K562 (cell line): ENCODE measurements around the gene ANKRD10. TPM values are rescaled to one million over a fixed set of nuclear protein-coding genes. Genes with fewer than 3 reads are reported as not detected.

Experiments
- C11orf30 ChIP-seq: fragments of 450-650 bp; IDR thresholded peaks from 2 replicates; pipeline ENCODE4 v1.6.1; 2016; ENCODE audit warnings: low read depth, mild to moderate bottlenecking
- CHCHD3 ChIP-seq: fragments of 250-450 bp; sonication (Bioruptor Pico); IDR thresholded peaks from 2 replicates; pipeline ENCODE4 v2.1.2; 2022; ENCODE audit warnings: mild to moderate bottlenecking
- DPF2 ChIP-seq: fragments of 450-650 bp; IDR thresholded peaks from 2 replicates; pipeline ENCODE4 v1.6.1; 2016
- KDM5B ChIP-seq: fragments of 200-600 bp; sonication (generic); IDR thresholded peaks from 2 replicates; pipeline ENCODE4 v1.6.1; 2012; ENCODE audit warnings: low read depth, mild to moderate bottlenecking, moderate library complexity, low read length, control low read depth, inconsistent platforms; ENCODE audit not compliant: insufficient replicate concordance
- MAFF ChIP-seq: IDR thresholded peaks from 2 replicates; pipeline ENCODE4 v1.6.1; 2012; ENCODE audit warnings: low read length, improper control_type of control experiment
- MED1 ChIP-seq: sonication (generic); formaldehyde crosslinking; IDR thresholded peaks from 2 replicates; pipeline ENCODE4 v1.8.1; 2023; ENCODE audit warnings: missing genetic modification reagents, borderline replicate concordance
- PHF20 ChIP-seq: fragments of 450-650 bp; IDR thresholded peaks from 2 replicates; pipeline ENCODE4 v1.6.1; 2018; ENCODE audit not compliant: partially characterized antibody
- SIN3B ChIP-seq: fragments of 450-650 bp; IDR thresholded peaks from 2 replicates; pipeline ENCODE4 v1.6.1; 2017; ENCODE audit warnings: low read depth, mild to moderate bottlenecking, moderate library complexity
- SMARCE1 ChIP-seq: fragments of 450-650 bp; IDR thresholded peaks from 2 replicates; pipeline ENCODE4 v1.7.1; 2016; ENCODE audit warnings: mild to moderate bottlenecking
- SP1 ChIP-seq: sonication (generic); formaldehyde crosslinking; IDR thresholded peaks from 2 replicates; pipeline ENCODE4 v1.8.1; 2022; ENCODE audit warnings: mild to moderate bottlenecking, missing genetic modification reagents
- TCF15 ChIP-seq: fragments of 250-450 bp; sonication (Bioruptor Pico); IDR thresholded peaks from 2 replicates; pipeline ENCODE4 v1.8.0; 2022; ENCODE audit warnings: moderate library complexity, mild to moderate bottlenecking, inconsistent platforms
- TSC22D4 ChIP-seq: fragments of 450-650 bp; IDR thresholded peaks from 2 replicates; pipeline ENCODE4 v1.6.1; 2016; ENCODE audit warnings: missing genetic modification characterization, missing biosample characterization, control low read depth
- ZBTB49 ChIP-seq: sonication (generic); formaldehyde crosslinking; IDR thresholded peaks from 2 replicates; pipeline ENCODE4 v1.8.0; 2022; ENCODE audit warnings: missing genetic modification reagents, mild to moderate bottlenecking, borderline replicate concordance
- ZNF174 ChIP-seq: fragments of 250-450 bp; sonication (Bioruptor Pico); IDR thresholded peaks from 2 replicates; pipeline ENCODE4 v1.4.0; 2020; ENCODE audit warnings: mild to moderate bottlenecking
- ZNF780A ChIP-seq: fragments of 250-450 bp; sonication (Bioruptor Pico); IDR thresholded peaks from 2 replicates; pipeline ENCODE4 v1.5.0; 2021; ENCODE audit warnings: mild to moderate bottlenecking
- ZSCAN32 ChIP-seq: fragments of 450-650 bp; formaldehyde crosslinking; IDR thresholded peaks from 2 replicates; pipeline ENCODE4 v1.4.0; 2020; ENCODE audit warnings: mild to moderate bottlenecking, moderate library complexity
- polyA plus RNA-seq, 8 experiments: library from polyadenylated mRNA; depleted of rRNA in 4 of 8; stranded (reverse) in 5 of 8; unstranded in 3 of 8; fragments of >200 nt; fragmentation: Nextera tagmentation in 2 of 8; fragmentation: Illumina TruSeq in 1 of 8; extraction: Ambion mirVana in 2 of 8; extraction: Trizol in 1 of 8; gene quantifications; 2 replicates each; pipeline versions ENCODE4 v1.2.1 to v1.2.3, GENCODE V29; 2011 to 2014; ENCODE audit warnings: inconsistent platforms in 1 of 8, missing spikeins in 1 of 8
- total RNA-seq, 7 experiments: library from RNA; depleted of rRNA in 6 of 7; stranded (reverse); fragments of >200 nt in 6 of 7; fragmentation: Illumina TruSeq in 2 of 7; extraction: Trizol in 2 of 7; gene quantifications; 2 replicates each; pipeline versions ENCODE4 v1.2.1 to v1.2.3, GENCODE V29; 2011 to 2021; ENCODE audit warnings: low replicate concordance in 1 of 7
- TF ChIP-seq, protein P1 (sequence below): fragments of 200-400 bp; formaldehyde crosslinking; IDR thresholded peaks from 2 replicates; pipeline ENCODE4 v1.6.1; 2017; ENCODE audit warnings: mild to moderate bottlenecking, low read depth, low read length, moderate library complexity
- TF ChIP-seq, protein P2 (sequence below): fragments of 250-450 bp; sonication (Bioruptor Pico); IDR thresholded peaks from 2 replicates; pipeline ENCODE4 v1.8.0; 2021; ENCODE audit warnings: mild to moderate bottlenecking, moderate library complexity
- TF ChIP-seq, protein P3 (sequence below): fragments of 200-800 bp; sonication (Bioruptor generic); IDR thresholded peaks from 2 replicates; pipeline ENCODE4 v1.6.1; 2017; ENCODE audit warnings: missing genetic modification characterization, missing compliant biosample characterization

Gene ANKRD10
- total and polyA plus RNA-seq, 9 of the 15 experiments (the other 6 are each of a cell fraction or from before 2014, with no cell fraction given) = 21.7 to 183 (median 45.0) TPM

GRCh38 chr13:110869805-110870706 is 44.8 kb downstream of the ANKRD10 start (continued):
- TF ChIP-seq ZBTB49 (CRISPR knock-in tag) = peak; percentile 51; the same call in 1 of the 2 replicates
- TF ChIP-seq, protein P1, sequence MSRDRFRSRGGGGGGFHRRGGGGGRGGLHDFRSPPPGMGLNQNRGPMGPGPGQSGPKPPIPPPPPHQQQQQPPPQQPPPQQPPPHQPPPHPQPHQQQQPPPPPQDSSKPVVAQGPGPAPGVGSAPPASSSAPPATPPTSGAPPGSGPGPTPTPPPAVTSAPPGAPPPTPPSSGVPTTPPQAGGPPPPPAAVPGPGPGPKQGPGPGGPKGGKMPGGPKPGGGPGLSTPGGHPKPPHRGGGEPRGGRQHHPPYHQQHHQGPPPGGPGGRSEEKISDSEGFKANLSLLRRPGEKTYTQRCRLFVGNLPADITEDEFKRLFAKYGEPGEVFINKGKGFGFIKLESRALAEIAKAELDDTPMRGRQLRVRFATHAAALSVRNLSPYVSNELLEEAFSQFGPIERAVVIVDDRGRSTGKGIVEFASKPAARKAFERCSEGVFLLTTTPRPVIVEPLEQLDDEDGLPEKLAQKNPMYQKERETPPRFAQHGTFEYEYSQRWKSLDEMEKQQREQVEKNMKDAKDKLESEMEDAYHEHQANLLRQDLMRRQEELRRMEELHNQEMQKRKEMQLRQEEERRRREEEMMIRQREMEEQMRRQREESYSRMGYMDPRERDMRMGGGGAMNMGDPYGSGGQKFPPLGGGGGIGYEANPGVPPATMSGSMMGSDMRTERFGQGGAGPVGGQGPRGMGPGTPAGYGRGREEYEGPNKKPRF = no peak
- no peak for TF ChIP-seq PHF20
- no peak for TF ChIP-seq CHCHD3 (CRISPR knock-in tag)
- peak; percentile 94 for TF ChIP-seq C11orf30
- no peak for TF ChIP-seq ZNF174 (CRISPR knock-in tag)
- TF ChIP-seq, protein P2, sequence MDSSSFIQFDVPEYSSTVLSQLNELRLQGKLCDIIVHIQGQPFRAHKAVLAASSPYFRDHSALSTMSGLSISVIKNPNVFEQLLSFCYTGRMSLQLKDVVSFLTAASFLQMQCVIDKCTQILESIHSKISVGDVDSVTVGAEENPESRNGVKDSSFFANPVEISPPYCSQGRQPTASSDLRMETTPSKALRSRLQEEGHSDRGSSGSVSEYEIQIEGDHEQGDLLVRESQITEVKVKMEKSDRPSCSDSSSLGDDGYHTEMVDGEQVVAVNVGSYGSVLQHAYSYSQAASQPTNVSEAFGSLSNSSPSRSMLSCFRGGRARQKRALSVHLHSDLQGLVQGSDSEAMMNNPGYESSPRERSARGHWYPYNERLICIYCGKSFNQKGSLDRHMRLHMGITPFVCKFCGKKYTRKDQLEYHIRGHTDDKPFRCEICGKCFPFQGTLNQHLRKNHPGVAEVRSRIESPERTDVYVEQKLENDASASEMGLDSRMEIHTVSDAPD (CRISPR knock-in tag) = no peak
- TF ChIP-seq TCF15 (CRISPR knock-in tag) = no peak
- TF ChIP-seq SIN3B = no peak
- TF ChIP-seq SMARCE1 = peak; percentile 92
- TF ChIP-seq MED1 (CRISPR knock-in tag) = no peak; the same call in 1 of the 2 replicates
- no peak for TF ChIP-seq ZNF780A
- TF ChIP-seq ZSCAN32 (CRISPR knock-in tag) = no peak
- TF ChIP-seq, protein P3, sequence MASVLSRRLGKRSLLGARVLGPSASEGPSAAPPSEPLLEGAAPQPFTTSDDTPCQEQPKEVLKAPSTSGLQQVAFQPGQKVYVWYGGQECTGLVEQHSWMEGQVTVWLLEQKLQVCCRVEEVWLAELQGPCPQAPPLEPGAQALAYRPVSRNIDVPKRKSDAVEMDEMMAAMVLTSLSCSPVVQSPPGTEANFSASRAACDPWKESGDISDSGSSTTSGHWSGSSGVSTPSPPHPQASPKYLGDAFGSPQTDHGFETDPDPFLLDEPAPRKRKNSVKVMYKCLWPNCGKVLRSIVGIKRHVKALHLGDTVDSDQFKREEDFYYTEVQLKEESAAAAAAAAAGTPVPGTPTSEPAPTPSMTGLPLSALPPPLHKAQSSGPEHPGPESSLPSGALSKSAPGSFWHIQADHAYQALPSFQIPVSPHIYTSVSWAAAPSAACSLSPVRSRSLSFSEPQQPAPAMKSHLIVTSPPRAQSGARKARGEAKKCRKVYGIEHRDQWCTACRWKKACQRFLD (CRISPR knock-in tag) = peak; percentile 19; the same call in 1 of the 2 replicates
- no peak for TF ChIP-seq TSC22D4 (tag)
- peak; percentile 92 for TF ChIP-seq DPF2
- peak; percentile 68 for TF ChIP-seq SP1
- TF ChIP-seq KDM5B = peak; percentile 79
- TF ChIP-seq MAFF = peak; percentile 71
